Stimulated activated CD4-positive, alpha-beta T cell treated with anti-CD3 and anti-CD28 coated beads, Interleukin-4, amount 100 ng/mL, for 24 hours (primary cell): Measurements from ENCODE around the gene MCL1.

ENCODE experiments used
- DNase-seq: peaks from one replicate; pipeline ENCODE4 v3.0.0-alpha.2; 2020

Gene MCL1

DNA sequence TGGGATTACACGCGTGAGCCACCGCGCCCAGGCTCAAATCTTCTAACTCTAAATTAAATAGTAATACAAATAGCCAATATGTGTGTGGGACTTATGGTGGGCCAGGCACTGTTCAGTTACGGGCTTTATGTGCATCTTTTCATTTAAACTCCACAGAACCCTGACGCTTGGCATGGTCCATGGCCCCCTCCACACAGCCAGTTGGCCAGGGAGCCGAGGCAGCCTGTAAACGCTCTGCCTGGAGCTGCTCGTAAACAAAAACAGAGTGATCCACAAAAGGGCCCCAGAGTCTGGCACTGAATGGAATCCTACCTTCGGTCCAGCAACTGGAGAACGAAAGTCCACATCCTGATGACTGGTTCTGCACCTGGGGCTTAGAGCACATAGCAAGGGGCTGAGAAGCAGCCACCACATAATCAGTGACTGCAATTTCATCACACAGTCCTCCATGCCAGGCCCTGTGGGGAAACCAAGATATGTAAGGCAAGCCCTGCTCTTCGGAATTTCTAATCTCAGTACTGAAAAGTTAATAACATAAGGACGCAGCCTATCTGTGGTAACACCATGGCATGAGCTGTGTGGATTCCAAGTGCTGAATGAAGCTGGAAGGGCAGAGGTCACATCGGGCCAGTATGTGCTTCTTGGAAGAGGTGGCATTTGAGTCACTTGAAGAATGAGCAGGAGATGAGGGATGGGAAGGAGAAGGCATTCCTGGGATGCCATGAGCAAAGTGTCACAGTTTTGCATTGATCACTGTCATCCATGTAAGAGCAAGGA is 43.7 kb downstream of the MCL1 start:
- DNase-seq = no peak

DNA sequence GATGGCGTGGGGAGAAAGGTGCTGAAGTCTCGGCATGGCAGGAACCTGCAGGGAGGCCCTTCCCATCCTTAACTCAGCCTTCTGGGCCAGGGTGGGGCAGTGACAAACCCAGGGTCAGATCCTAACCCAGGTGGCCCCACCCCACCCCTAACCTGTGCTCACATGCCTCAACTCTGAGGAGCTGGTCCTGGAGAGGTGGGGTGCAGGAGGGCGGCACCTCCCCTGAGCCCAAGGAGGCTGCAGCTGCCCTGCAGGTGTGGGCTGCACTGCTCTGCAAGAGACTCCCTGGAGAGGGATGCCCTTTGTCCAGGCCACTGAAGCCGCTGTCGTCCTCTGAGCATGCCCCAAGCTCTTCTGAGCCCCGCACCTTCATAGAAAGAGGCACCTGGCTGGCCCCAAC is 45.4 kb downstream of the MCL1 start:
- no peak for DNase-seq

DNA sequence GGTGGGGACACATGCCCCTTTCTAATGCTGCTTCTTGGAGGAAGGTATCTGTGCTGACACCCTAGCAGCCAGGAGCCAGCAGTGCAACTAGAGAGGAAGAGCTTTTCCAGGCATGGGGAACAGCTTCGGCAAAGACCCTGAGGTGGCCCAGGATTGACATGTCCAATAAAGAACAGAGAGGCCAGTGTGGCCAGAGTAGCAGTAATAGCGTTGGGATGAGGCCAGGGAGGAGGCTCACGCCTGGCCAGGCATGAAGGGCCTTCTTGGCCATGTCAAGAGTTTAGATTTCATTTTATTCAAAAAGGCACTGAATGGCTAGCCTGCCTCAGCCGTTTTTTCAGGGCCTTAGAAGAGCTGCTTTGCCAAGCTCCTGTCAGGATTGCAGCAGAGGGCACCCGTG is 46.5 kb downstream of the MCL1 start:
- no peak for DNase-seq

DNA sequence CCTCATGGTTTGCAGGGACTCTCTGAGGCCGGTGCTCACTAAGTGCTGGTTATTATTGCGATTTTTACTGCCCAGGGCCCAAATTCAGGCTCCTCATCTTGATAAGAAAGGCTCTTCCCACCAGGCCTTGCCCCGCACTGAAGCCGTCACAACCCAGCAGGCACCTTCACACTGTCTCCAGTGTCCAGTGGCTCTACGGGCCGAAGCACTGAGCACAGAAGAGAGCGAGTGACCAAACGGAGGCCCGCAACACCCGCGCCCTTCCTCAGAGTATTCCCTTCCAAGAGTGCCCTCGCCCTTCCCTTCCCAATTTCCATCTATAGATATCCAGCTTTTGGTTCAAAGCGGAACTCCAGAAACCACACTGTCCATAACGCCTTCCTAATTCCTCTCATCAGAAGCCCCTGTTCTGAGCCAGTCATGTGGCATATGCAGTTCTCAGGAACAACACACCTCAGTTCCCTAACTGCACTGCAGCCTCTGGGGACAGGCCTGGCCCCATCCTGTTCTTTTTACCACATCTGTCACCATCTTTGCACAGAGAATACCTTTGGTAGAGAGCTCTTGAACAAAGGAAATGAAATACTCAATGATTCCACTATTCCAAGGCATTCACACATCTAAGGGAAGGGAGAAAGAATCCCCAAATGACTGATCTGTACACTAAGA is 48.8 kb downstream of the MCL1 start:
- no peak for DNase-seq

DNA sequence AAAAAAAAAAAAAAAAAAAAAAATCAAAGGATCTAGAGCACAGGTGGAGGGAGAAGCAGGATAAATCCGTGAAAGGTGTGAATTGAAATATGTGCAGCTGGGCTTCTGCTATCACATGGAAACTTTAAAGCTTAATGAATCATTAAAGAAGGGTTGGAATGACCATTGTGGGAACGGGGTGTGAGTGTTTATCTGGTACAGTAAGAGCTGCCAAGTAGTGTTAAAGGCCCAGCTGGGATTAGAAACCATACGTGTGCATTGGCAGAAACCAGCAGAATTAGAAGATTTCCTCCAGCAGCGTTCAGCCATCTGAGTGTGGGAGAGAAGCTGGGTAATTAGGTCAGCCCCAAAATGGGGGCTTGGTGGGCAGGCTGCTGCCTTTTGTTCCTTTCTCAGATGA is 50.4 kb downstream of the MCL1 start:
- no peak for DNase-seq

DNA sequence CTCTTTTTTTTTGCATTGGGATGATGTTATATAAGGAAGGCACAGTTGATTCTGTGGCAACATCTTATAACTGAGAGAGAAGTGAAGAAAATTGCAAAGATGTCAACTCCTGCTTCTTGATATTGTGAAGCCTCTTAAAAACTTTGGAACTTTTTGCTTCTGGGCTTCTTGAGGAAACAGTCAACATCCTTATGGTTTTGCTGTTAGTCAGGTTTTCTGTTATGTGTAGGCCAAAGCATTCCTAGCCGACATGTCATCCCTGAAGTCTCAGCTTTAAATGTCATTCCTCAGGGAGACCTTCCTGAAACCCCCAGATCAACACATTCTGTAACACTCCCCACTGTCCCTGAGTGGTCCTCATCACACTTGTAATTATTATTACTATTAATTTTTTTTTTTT is 51.2 kb downstream of the MCL1 start:
- DNase-seq = no peak

DNA sequence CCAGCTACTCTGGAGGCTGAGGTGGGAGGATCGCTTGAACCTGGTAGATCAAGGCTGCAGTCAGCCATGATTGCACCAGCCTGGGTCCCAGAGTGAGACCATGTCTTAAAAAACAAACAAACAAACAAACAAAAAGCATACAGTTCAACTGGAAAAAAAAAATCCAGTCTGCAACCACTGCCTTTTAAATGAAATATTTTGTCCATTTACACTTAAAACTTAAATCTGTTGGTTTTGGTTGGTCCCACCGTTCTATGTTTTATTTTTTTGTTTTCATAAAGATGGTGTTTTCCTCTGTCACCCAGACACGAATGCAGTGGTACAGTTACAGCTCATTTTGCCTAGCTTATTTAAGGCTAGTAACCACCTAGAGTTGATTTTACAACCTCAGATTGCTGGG is 54.1 kb downstream of the MCL1 start:
- no peak for DNase-seq
